IMR-90 (cell line): Measurements from ENCODE around the gene CDH22. TPM values are rescaled to one million over a fixed set of nuclear protein-coding genes. Genes with fewer than 3 reads are reported as not detected.

Experiments used
- ATAC-seq: fragments of 200-7000 bp; cut with Tn5 transposase; 2 replicates; pipeline ENCODE4 v1.9.1; 2020; ENCODE audit warnings: low read depth, mild to moderate bottlenecking, moderate library complexity
- BruUV-seq: library from RNA; stranded (reverse); fragments of 400-500 nt; replicated peaks from 2 replicates; lab custom pipeline; 2021; lab: Mats Ljungman, UMichigan
- CTCF ChIA-PET: fragments of 300-600 bp; formaldehyde crosslinking; extraction: SDS; loops from one replicate; lab custom pipeline; 2021; ENCODE audit warnings: antibody characterized with exemption; lab: Yijun Ruan, JAX
- POLR2A ChIA-PET: fragments of 300-600 bp; sonication (Branson Sonifier 250); formaldehyde crosslinking; loops from one replicate; lab custom pipeline; 2022; ENCODE audit warnings: antibody characterized with exemption; ENCODE audit not compliant: unreplicated experiment; lab: Charles Lee
- DNase-seq: peaks from one replicate; pipeline ENCODE4 v3.0.0; 2013
- H2AFZ ChIP-seq: replicated peaks from 2 replicates; pipeline ENCODE3; 2013; ENCODE audit warnings: low read length, mild to moderate bottlenecking; ENCODE audit not compliant: poor library complexity
- H2AK5ac ChIP-seq: 2 replicates; pipeline ENCODE4 v1.6.1; 2013; ENCODE audit warnings: low read depth, low read length, inconsistent platforms
- H2AK9ac ChIP-seq: replicated peaks from 2 replicates; pipeline ENCODE3; 2013; ENCODE audit warnings: mild to moderate bottlenecking, low read depth, low read length, moderate library complexity; ENCODE audit not compliant: poor library complexity
- H2BK120ac ChIP-seq: 2 replicates; pipeline ENCODE4 v1.6.1; 2013; ENCODE audit warnings: low read depth, low read length, inconsistent platforms
- H2BK15ac ChIP-seq: 3 replicates; pipeline ENCODE4 v1.6.1; 2013; ENCODE audit warnings: low read depth, low read length, inconsistent platforms
- H2BK20ac ChIP-seq: 2 replicates; pipeline ENCODE4 v1.6.1; 2013; ENCODE audit warnings: low read depth, mild to moderate bottlenecking, inconsistent platforms, low read length, moderate library complexity
- H2BK5ac ChIP-seq: 2 replicates; pipeline ENCODE4 v1.6.1; 2013; ENCODE audit warnings: mild to moderate bottlenecking, low read depth, low read length, inconsistent platforms; ENCODE audit not compliant: poor library complexity, severe bottlenecking
- H3K14ac ChIP-seq: replicated peaks from 2 replicates; pipeline ENCODE4 v1.6.1; 2013; ENCODE audit warnings: low read depth, low read length, inconsistent platforms
- H3K18ac ChIP-seq: 2 replicates; pipeline ENCODE4 v1.6.1; 2013; ENCODE audit warnings: low read depth, low read length, control low read depth
- H3K23ac ChIP-seq: 2 replicates; pipeline ENCODE4 v1.6.1; 2013; ENCODE audit warnings: low read depth, low read length, inconsistent platforms
- H3K27ac ChIP-seq: 2 replicates; pipeline ENCODE4 v1.5.1; 2013; ENCODE audit warnings: mild to moderate bottlenecking, control low read depth, low read length; ENCODE audit not compliant: insufficient read depth
- H3K27me3 ChIP-seq: 2 replicates; pipeline ENCODE4 v1.6.1; 2013; ENCODE audit warnings: low read length; ENCODE audit not compliant: control insufficient read depth, insufficient read depth
- H3K36me3 ChIP-seq: 2 replicates; pipeline ENCODE4 v1.6.1; 2013; ENCODE audit warnings: low read length, mixed read lengths; ENCODE audit not compliant: control insufficient read depth, insufficient read depth
- H3K4ac ChIP-seq: 2 replicates; pipeline ENCODE4 v1.6.1; 2013; ENCODE audit warnings: low read depth, low read length, inconsistent platforms
- H3K4me1 ChIP-seq: 2 replicates; pipeline ENCODE4 v1.6.1; 2013; ENCODE audit warnings: low read length, mixed read lengths; ENCODE audit not compliant: control insufficient read depth, insufficient read depth
- H3K4me2 ChIP-seq: 2 replicates; pipeline ENCODE4 v1.6.1; 2013; ENCODE audit warnings: low read depth, mild to moderate bottlenecking, control low read depth, low read length, moderate library complexity
- H3K4me3 ChIP-seq: 2 replicates; pipeline ENCODE4 v1.5.1; 2013; ENCODE audit warnings: low read depth, mild to moderate bottlenecking, control low read depth, low read length, moderate library complexity; ENCODE audit not compliant: insufficient read depth
- H3K56ac ChIP-seq: 2 replicates; pipeline ENCODE4 v1.6.1; 2013; ENCODE audit warnings: low read length, inconsistent platforms; ENCODE audit not compliant: insufficient read depth; ENCODE audit errors: extremely low read depth
- H3K79me1 ChIP-seq, 2 experiments: 2 replicates each; pipeline ENCODE4 v1.6.1; 2013; ENCODE audit warnings: low read length in 2 of 2, inconsistent platforms in 1 of 2, low read depth in 1 of 2
- H3K9ac ChIP-seq: 2 replicates; pipeline ENCODE4 v1.6.1; 2013; ENCODE audit warnings: low read depth, low read length, control low read depth
- H3K9me1 ChIP-seq: 2 replicates; pipeline ENCODE4 v1.6.1; 2013; ENCODE audit warnings: low read length, inconsistent platforms; ENCODE audit not compliant: insufficient read depth
- H3K9me3 ChIP-seq: 2 replicates; pipeline ENCODE4 v1.6.1; 2013; ENCODE audit warnings: low read length; ENCODE audit not compliant: control insufficient read depth, insufficient read depth
- H4K20me1 ChIP-seq: 2 replicates; pipeline ENCODE4 v1.6.1; 2013; ENCODE audit warnings: low read length, inconsistent platforms; ENCODE audit not compliant: insufficient read depth
- H4K5ac ChIP-seq: 2 replicates; pipeline ENCODE4 v1.6.1; 2013; ENCODE audit warnings: mild to moderate bottlenecking, low read depth, low read length, control low read depth
- H4K8ac ChIP-seq, 2 experiments: 2 replicates each; pipeline ENCODE4 v1.6.1; 2013; ENCODE audit warnings: low read depth in 2 of 2, low read length in 2 of 2, control low read depth in 1 of 2, inconsistent platforms in 1 of 2
- H4K91ac ChIP-seq: 2 replicates; pipeline ENCODE4 v1.6.1; 2013; ENCODE audit warnings: low read depth, low read length, inconsistent platforms; ENCODE audit not compliant: insufficient read depth
- BHLHE40 ChIP-seq: fragments of 150-350 bp; IDR thresholded peaks from 2 replicates; pipeline ENCODE4 v1.6.1; 2016; ENCODE audit warnings: mild to moderate bottlenecking, low read depth, low read length
- CEBPB ChIP-seq: IDR thresholded peaks from 2 replicates; pipeline ENCODE4 v1.6.1; 2012; ENCODE audit warnings: low read depth, low read length, improper control_type of control experiment
- CHD1 ChIP-seq: IDR thresholded peaks from 2 replicates; pipeline ENCODE4 v1.6.1; 2012; ENCODE audit warnings: low read depth, low read length, improper control_type of control experiment
- FOS ChIP-seq: fragments of 150-350 bp; IDR thresholded peaks from 2 replicates; pipeline ENCODE4 v1.6.1; 2016; ENCODE audit warnings: low read depth, low read length
- MAFK ChIP-seq: IDR thresholded peaks from 2 replicates; pipeline ENCODE4 v1.6.1; 2012; ENCODE audit warnings: low read depth, low read length, improper control_type of control experiment
- MAZ ChIP-seq: IDR thresholded peaks from 2 replicates; pipeline ENCODE4 v1.6.1; 2012; ENCODE audit warnings: low read depth, mild to moderate bottlenecking, low read length, improper control_type of control experiment, moderate library complexity, borderline replicate concordance
- MXI1 ChIP-seq: IDR thresholded peaks from 2 replicates; pipeline ENCODE4 v1.6.1; 2012; ENCODE audit warnings: low read depth, mild to moderate bottlenecking, low read length, moderate library complexity, borderline replicate concordance
- NFE2L2 ChIP-seq: fragments of 150-350 bp; IDR thresholded peaks from 2 replicates; pipeline ENCODE4 v1.6.1; 2016; ENCODE audit warnings: low read depth, mild to moderate bottlenecking, low read length
- POLR2A ChIP-seq: IDR thresholded peaks from 2 replicates; pipeline ENCODE4 v1.6.1; 2012; ENCODE audit warnings: mild to moderate bottlenecking, low read depth, low read length
- RAD21 ChIP-seq: IDR thresholded peaks from 2 replicates; pipeline ENCODE4 v1.6.1; 2012; ENCODE audit warnings: low read length, improper control_type of control experiment
- RCOR1 ChIP-seq: IDR thresholded peaks from 2 replicates; pipeline ENCODE4 v1.6.1; 2012; ENCODE audit warnings: mild to moderate bottlenecking, low read length, improper control_type of control experiment; ENCODE audit not compliant: insufficient replicate concordance
- RFX5 ChIP-seq: IDR thresholded peaks from 2 replicates; pipeline ENCODE4 v1.8.0; 2012; ENCODE audit warnings: low read depth, mild to moderate bottlenecking, low read length, moderate library complexity
- WGBS, 2 experiments: methylation state at CpG; one replicate each; pipeline versions ENCODE4 v1.1.5 to v1.1.7; 2013; ENCODE audit warnings: missing lambda C conversion rate in 2 of 2; ENCODE audit not compliant: insufficient read length in 1 of 2; ENCODE audit errors: extremely low coverage in 2 of 2; 5-methylcytosine and 5-hydroxymethylcytosine counted together
- dilution Hi-C: fragments of 300-500 bp; cut with HindIII; formaldehyde crosslinking; loops from one replicate; pipeline ENCODE4 v1.14.3; 2018; ENCODE audit warnings: low sequenced_read_pairs; ENCODE audit not compliant: unreplicated experiment
- in situ Hi-C: fragments of 300-500 bp; cut with MboI; formaldehyde crosslinking; loops from 3 replicates; pipeline ENCODE4 v1.14.3; 2019; ENCODE audit warnings: low sequenced_read_pairs, inconsistent platforms, mixed read lengths
- intact Hi-C: fragments of 100-400 bp; cut with micrococcal nuclease; formaldehyde crosslinking; loops from 2 replicates; pipeline ENCODE4 v1.10.0; 2022
- polyA plus RNA-seq, 3 experiments: library from polyadenylated mRNA; depleted of rRNA; stranded (reverse); fragments of >200 nt; gene quantifications; 2 replicates each; pipeline ENCODE4 v1.2.3, GENCODE V29; 2012; ENCODE audit warnings: low replicate concordance in 1 of 3
- total RNA-seq: library from RNA; depleted of rRNA; stranded (reverse); fragments of >200 nt; gene quantifications from 2 replicates; pipeline ENCODE4 v1.2.3, GENCODE V29; 2012
- TF ChIP-seq, protein P1 (sequence below): fragments of 150-350 bp; IDR thresholded peaks from 2 replicates; pipeline ENCODE4 v1.6.1; 2016; ENCODE audit warnings: low read depth, mild to moderate bottlenecking, low read length, moderate library complexity, borderline replicate concordance
- TF ChIP-seq, protein P2 (sequence below): conservative IDR thresholded peaks from 2 replicates; pipeline ENCODE4 v1.5.1; 2012; ENCODE audit warnings: mild to moderate bottlenecking, low read depth, low read length, improper control_type of control experiment
- TF ChIP-seq, protein P3 (sequence below): fragments of 150-350 bp; IDR thresholded peaks from 2 replicates; pipeline ENCODE4 v1.6.1; 2017; ENCODE audit warnings: mild to moderate bottlenecking, antibody characterized with exemption, low read length, low read depth

Gene CDH22
- total and polyA plus RNA-seq, 2 of the 4 experiments (the other 2 are of a cell fraction): not detected

DNA sequence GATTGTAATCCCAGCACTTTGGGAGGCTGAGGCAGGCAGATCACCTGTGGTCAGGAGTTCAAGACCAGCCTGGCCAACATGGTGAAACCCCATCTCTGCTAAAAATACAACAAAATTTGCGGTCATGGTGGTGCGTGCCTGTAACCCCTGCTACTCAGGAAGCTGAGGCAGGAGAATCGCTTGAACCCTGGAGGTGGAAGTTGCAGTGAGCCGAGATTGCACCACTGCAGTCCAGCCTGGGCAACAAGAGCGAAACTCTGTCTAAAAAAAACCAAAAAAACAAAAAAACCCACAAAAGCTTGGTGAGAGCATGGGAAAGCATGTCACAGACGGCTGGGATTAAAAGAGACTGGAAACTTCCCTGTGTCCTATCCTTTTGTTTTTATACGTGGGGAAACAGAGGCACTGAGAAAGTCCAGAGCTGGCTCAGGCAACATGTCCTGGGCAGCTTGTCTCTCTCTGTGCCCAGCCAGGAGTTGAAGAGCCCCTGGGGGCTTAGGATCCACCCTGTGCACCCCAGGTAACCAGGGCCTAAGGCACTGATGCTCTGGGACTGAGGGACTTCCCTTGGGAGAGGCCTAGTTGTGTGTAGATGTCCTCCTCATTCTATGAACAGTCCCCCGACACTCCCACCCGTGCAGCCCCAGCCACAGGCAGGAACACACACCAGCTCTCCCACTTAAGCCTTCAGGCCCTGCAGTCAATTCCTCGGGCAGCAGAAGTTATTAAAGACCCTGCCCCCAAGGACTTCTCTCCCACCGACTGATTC is 174.2 kb downstream of the CDH22 start:
- H4K5ac ChIP-seq: no peak overlapping the region
- peaks cover 45% of the 10 kb centered on the region for H3K27me3 ChIP-seq
- no peak overlapping the region for H3K56ac ChIP-seq
- ChIA-PET CTCF (no interaction called here), POLR2A (interaction anchor here (0.6 kb wide), 1 partner anchor 98 kb away, joined by 3 read pairs; no protein-coding TSS in a partner anchor)
- no peak overlapping the region for H2AK9ac ChIP-seq
- H3K18ac ChIP-seq: no peak overlapping the region
- DNase-seq (no peak), ATAC-seq (no peak)
- H3K9ac ChIP-seq: no peak overlapping the region
- no peak overlapping the region for H3K4ac ChIP-seq
- BruUV-seq: no TSS peak
- dilution Hi-C loops (no loop called here), intact Hi-C loops (loop anchor here (2.0 to 5.0 kb wide), 2 partner anchors 193 to 351 kb away; no protein-coding TSS in a partner anchor), in situ Hi-C loops (no loop called here)
- H4K91ac ChIP-seq: no peak overlapping the region
- H2BK20ac ChIP-seq: no peak overlapping the region
- H4K8ac ChIP-seq: no peak overlapping the region
- H3K9me3 ChIP-seq: no peaks in the 10 kb centered on the region
- H2BK120ac ChIP-seq: no peak overlapping the region
- H3K36me3 ChIP-seq: no peaks in the 10 kb centered on the region
- no peaks in the 10 kb centered on the region for H3K9me1 ChIP-seq
- H2AK5ac ChIP-seq: no peak overlapping the region
- no peak overlapping the region for H2AFZ ChIP-seq
- H3K27ac ChIP-seq: no peak overlapping the region
- no peaks in the 10 kb centered on the region for H3K4me1 ChIP-seq
- H2BK15ac ChIP-seq: no peak overlapping the region
- H2BK5ac ChIP-seq: no peak overlapping the region
- no peak overlapping the region for H3K14ac ChIP-seq
- no peak overlapping the region for H3K23ac ChIP-seq
- H3K4me3 ChIP-seq: no peak overlapping the region
- H3K4me2 ChIP-seq: no peak overlapping the region
- WGBS, 2 experiments: 52% methylated on average over 3 of the region's 11 CpGs; no CpG with 5 or more reads in 1 of the 2 experiments
- no peaks in the 10 kb centered on the region for H3K79me1 ChIP-seq
- no peaks in the 10 kb centered on the region for H4K20me1 ChIP-seq
- TF ChIP-seq, protein P1, sequence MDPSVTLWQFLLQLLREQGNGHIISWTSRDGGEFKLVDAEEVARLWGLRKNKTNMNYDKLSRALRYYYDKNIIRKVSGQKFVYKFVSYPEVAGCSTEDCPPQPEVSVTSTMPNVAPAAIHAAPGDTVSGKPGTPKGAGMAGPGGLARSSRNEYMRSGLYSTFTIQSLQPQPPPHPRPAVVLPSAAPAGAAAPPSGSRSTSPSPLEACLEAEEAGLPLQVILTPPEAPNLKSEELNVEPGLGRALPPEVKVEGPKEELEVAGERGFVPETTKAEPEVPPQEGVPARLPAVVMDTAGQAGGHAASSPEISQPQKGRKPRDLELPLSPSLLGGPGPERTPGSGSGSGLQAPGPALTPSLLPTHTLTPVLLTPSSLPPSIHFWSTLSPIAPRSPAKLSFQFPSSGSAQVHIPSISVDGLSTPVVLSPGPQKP: no peak
- TF ChIP-seq, protein P2, sequence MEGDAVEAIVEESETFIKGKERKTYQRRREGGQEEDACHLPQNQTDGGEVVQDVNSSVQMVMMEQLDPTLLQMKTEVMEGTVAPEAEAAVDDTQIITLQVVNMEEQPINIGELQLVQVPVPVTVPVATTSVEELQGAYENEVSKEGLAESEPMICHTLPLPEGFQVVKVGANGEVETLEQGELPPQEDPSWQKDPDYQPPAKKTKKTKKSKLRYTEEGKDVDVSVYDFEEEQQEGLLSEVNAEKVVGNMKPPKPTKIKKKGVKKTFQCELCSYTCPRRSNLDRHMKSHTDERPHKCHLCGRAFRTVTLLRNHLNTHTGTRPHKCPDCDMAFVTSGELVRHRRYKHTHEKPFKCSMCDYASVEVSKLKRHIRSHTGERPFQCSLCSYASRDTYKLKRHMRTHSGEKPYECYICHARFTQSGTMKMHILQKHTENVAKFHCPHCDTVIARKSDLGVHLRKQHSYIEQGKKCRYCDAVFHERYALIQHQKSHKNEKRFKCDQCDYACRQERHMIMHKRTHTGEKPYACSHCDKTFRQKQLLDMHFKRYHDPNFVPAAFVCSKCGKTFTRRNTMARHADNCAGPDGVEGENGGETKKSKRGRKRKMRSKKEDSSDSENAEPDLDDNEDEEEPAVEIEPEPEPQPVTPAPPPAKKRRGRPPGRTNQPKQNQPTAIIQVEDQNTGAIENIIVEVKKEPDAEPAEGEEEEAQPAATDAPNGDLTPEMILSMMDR: no peak
- TF ChIP-seq MAFK (no peak), NFE2L2 (no peak), RFX5 (no peak), CEBPB (no peak), MAZ (no peak), MXI1 (no peak), FOS (no peak), RCOR1 (no peak), CHD1 (no peak), RAD21 (no peak), BHLHE40 (no peak), POLR2A (no peak)
- TF ChIP-seq, protein P3, sequence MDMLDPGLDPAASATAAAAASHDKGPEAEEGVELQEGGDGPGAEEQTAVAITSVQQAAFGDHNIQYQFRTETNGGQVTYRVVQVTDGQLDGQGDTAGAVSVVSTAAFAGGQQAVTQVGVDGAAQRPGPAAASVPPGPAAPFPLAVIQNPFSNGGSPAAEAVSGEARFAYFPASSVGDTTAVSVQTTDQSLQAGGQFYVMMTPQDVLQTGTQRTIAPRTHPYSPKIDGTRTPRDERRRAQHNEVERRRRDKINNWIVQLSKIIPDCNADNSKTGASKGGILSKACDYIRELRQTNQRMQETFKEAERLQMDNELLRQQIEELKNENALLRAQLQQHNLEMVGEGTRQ: no peak
